NCI-H510A (cell line): Measurements from ENCODE around the gene HCN4.
"Not testable (repeated sequence)": the region's sequence is repeated elsewhere in the genome, so short reads cannot be mapped to it uniquely, and the experiment has no call there.

Source experiments
- DNase-seq: peaks from one replicate; lab custom pipeline; 2025; lab: John Stamatoyannopoulos, UW

HCN4 gene

GRCh38 chr15:73325191-73325861, 43.4 kb downstream of the HCN4 start:
- no peak for DNase-seq

GRCh38 chr15:73324496-73325170, 44.1 kb downstream of the HCN4 start:
- no peak for DNase-seq

- no peak for DNase-seq
These were observed 44.8 kb downstream of the HCN4 start for GRCh38 chr15:73323956-73324355.

- DNase-seq, result no peak
These were observed 45.3 kb downstream of the HCN4 start for GRCh38 chr15:73323374-73323955.

- no peak for DNase-seq
These were observed 45.9 kb downstream of the HCN4 start for GRCh38 chr15:73322665-73323373.

- no peak for DNase-seq
These were observed 47.0 kb downstream of the HCN4 start for GRCh38 chr15:73321496-73322450.

GRCh38 chr15:73320619-73321180, 48.1 kb downstream of the HCN4 start:
- no peak for DNase-seq

GRCh38 chr15:73319460-73320245, 49.1 kb downstream of the HCN4 start:
- DNase-seq, result no peak

- DNase-seq, result no peak
These were observed 50.1 kb downstream of the HCN4 start for GRCh38 chr15:73318463-73319351.

GRCh38 chr15:73317651-73318462, 50.9 kb downstream of the HCN4 start:
- no peak for DNase-seq

GRCh38 chr15:73313861-73314260, 54.9 kb downstream of the HCN4 start:
- DNase-seq, result no peak

GRCh38 chr15:73308305-73308704, 60.5 kb downstream of the HCN4 start:
- no peak for DNase-seq

- peak; percentile 72 for DNase-seq
These were observed 63.2 kb downstream of the HCN4 start for GRCh38 chr15:73305331-73306211.

GRCh38 chr15:73303636-73304035, 65.1 kb downstream of the HCN4 start:
- no peak for DNase-seq

GRCh38 chr15:73300286-73300685, 68.5 kb downstream of the HCN4 start:
- not testable (repeated sequence) for DNase-seq

GRCh38 chr15:73298522-73299245, 70.1 kb downstream of the HCN4 start:
- DNase-seq, result no peak
